Fibroblast of the conjunctiva (primary cell): ENCODE measurements around the gene C5orf58.

Source experiments
- DNase-seq: peaks from one replicate; pipeline ENCODE4 v3.0.0-alpha.2; 2010; ENCODE audit warnings: low read depth

C5orf58 gene

DNA sequence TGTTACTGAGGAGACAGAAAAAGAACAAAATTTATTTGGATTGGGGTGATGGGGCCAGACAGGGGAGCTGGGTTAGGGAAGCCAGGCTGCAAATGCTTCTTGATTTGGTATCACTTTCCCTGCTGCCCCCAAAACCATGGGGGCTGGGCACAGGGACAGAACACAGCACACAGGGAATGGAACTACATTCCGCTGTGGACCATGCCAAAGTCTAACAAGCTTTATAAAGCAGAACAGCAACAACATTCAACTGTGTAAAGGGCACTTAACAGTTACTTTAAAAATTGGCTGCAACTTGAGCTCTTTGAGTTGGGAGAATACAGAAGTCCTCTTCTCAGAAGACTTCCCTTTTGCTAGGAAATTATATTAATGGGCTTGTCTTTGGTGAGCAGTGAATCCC, 23.8 kb downstream of the C5orf58 start:
- DNase-seq: no peak

DNA sequence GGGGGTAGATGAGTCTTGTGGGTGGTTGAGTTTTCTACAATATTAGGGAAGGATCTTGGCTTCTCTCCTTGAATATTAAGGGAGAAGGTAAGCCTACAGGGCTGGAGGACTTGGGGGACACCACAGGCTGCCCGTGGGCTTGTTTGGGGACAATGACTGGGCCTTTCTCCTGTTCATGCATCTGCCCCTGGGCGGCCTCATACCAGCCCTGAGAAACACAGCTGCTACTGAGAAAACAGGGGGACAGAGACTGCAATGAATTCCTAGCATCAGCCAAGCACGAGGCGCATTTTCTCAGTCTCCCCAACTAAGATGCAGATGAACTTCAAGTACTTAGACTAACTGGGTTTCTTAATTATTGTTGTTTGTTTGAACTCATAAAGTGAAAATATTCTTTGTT, 24.6 kb downstream of the C5orf58 start:
- DNase-seq: no peak

DNA sequence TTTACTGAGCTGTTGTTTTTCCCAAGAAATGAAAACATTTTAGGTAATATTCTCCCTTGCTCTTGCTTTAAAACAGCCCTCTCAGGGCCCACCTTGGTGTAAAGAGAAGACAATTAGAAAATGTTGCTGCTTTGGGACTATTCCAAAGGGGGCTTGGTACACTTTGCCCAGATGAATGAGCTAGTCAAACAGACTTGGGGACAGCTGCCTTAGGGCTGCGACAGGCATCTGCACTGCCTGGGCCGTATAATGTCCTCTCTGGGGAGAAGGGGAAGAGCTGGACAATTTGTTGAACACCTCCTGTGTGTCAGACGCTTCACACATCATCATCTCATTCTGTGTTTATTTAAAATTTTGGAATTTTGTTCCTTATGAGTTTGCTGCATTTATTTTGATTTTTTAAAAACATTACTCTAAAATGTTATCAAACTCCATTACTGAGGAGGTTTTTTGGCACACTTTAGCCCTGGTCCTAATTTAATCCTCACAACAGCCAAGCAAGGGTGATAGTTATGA, 28.8 kb downstream of the C5orf58 start:
- no peak for DNase-seq

DNA sequence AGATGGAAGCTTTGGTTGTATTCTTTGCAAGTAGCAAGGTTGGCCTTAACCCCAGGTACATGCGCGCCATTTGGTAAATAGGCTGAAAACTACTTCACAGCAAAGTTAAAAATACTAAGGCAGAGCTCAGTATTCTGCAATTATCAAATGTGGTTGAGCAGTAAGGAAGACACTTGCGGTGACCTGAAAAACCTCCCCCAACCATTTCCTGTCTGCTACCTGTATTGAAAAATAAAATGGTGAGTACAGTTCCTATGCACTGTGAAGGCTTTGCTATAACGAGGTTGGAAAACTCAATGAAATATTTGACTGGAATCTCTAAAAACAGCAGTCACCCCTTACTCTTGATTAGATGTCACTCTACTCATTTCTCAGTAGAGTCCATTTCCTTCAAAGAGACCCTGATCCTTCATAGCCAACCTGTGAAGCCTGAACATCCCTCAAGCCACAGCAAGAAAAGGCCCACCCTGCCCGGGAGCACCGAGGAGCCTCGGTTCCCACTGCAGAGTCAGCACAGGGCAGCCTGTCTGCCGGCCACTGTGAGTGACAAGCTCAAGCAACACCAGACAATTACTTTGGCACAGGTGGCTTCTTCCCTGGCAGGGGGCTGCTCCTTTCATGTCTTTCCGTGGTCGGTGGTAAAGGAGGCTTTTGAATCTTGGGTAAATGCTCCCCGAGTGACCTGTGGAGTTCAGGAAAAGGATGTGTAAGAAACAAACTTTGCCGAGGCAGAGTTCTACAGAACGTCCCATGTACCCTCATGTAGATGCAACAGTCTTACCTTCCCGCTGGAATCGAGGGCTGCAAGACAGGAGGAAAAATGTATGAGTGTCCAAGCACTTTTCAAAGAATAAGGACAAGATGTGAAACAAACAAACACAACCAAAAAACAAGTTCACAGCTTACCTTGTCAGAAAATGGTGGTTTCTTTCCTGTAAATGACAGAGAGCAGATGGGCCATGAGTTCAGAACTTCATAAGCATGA, 29.6 kb downstream of the C5orf58 start:
- DNase-seq: no peak

DNA sequence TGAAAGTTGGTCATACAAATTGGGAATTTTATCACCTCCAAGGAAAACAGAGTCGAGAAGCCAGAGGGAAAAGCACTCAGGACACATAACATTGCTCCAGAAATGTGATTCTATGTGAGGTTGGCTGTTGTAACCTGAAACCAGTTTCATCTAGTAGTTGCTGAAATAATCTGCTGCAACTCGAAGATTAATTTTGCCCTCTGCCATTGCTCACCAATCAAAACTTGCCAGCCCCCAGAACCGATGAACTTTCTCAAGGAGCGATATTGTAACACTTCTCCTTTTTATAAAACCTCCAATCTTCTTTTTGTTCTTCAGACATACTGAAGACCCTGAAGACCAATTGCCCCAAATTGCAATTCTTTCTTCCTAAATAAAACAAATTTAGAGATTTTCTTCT, 31.1 kb downstream of the C5orf58 start:
- DNase-seq: no peak

DNA sequence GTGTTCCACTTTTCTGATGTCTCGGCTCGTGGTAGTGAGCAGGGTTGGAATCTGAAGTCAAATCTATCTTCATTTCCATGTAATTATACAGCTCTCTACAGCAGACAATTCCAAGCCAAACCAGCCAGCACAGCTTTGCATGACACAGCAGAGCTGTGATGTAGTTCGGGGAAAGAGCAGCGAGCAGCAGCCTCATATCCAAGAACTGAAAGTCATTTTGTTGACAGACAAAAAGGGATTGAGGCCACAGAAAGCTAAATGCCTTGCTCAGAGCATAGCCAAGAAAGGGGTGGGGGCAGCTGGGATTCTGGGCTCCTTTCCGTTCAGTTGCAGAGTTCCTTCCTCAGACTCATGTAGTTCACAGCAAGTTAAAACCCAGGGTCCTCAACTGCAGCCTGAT, 32.7 kb downstream of the C5orf58 start:
- no peak for DNase-seq

DNA sequence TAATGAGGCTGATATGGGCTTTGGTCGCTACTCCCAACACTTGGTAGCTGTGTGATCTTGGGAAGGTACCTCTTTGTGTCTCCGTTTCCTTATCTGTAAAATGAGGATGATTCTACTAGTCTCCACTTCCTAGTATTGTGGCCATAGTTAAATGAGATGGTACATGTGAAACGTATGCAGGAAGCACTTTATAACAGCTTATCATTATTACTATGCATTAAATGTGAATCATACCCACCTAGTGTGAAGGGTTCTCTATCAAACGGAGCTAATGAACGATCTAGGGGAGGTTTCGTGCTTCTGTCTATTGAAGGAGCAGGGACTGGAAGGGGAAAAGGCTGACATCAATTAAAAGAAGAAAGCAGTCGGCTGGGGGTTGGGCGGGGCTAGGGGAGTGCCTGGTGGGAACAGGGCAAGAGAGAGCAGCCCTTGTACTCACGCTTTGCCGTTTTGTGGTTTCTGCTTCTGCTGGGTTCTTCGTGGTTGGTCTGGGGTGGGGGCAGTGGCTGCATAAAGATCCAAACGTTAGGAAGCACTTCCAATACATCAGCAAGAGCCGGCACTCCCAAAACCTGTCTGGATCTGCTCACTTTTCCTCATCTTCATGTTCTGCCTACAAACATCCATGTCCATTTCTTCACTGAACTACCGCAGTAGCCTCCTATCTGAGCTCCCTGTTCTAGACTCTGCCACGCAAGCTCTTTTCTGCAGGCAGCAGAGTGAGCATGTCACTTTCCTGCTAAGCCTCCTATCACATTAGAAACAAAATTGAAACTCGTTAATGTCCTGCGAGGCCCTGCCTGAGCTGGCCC, 34.0 kb downstream of the C5orf58 start:
- DNase-seq: no peak

DNA sequence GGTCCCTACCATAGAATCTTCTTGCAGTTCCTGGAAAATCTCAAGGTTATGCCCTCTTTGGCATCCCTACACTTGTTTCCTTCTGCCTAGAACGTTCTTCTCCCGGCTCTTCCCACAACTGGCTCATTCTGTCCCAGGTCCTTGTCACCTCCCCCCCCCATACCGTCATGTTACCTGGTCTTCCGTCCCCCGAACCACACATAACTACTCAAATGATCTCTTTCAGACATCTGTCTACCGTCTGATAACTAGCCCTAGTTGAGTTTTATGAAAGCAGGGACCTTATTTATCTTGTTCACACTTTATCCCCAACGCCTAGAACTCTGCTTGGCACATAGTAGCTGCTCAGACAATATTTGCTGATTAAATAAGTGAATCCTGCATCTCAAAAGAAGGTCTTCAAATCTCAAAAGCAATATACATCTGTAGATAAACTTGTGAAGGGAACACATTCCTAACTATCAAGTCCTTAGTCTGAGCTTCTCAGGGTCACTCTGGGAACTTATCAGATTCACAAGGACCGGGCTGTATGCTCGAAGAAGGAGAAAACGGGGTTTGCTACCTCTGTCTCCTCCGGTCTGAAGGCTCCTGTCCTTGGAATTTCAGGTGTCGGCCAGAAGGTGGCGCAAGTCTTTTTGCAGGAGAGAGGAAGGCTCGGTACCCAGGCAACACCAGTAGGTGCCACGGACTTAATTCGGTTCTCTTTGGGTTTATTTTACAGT, 34.8 kb downstream of the C5orf58 start:
- DNase-seq: peak; percentile 69

DNA sequence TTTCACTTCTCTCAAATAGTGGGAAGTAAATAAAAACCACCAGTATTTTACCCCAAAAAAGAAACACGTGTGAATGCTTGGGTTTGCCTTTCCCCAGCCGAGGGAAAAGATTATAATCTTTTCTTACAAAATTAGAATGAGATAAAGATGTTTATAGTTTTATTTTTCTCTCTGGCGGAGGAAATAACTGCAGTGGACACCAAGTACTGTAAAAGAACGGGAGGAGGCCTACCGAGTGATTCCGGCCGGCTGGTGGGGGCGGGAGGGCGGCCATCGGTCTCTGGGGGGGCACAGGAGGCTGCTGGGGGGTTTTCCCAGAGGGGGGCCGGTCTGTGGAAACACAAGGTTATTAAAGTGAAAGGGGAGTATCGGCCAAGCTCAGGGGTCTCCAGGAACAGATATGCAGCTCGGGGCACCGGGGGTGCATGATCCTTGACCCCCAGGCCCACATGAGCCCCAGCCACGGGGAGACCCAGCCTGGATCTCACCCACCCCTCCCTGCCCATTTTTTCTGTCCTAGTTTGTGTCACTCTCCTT, 35.4 kb downstream of the C5orf58 start:
- no peak for DNase-seq

DNA sequence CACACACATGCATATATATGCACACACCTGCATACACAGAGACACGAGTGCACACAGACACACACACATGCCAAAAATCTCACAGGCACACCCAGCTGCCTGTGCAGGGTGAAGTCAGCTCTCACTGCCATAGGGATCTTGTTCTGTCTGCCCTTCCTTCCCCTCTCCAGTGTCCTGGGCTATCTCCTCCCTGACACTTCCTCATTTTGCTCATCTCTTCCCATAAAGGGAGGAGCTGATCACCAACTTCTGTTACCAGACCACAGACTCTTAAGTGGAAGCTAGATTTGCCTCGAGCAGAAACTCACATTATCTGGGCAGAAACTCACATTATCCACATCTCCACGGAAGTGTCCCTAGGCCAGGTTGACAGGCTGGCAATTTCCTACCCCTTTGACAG, 36.1 kb downstream of the C5orf58 start:
- no peak for DNase-seq

DNA sequence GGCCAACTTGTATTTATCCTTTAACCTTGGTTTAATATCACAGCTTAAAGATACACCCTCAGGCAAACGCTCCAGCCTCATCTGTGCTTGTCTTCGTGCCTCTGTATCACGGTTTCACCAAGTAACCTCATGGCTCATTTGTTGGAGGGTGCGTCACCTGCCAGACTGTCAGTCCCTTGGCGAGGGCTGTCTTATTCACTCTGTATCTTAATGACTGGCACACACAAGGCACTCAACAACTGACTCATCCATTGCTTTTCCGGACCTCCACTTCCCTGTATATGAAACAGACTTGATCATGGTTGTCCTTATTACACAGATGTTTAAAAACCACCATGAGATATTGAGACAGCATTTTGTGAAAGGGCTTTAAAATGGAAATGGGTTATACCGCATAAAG, 36.8 kb downstream of the C5orf58 start:
- DNase-seq: no peak

DNA sequence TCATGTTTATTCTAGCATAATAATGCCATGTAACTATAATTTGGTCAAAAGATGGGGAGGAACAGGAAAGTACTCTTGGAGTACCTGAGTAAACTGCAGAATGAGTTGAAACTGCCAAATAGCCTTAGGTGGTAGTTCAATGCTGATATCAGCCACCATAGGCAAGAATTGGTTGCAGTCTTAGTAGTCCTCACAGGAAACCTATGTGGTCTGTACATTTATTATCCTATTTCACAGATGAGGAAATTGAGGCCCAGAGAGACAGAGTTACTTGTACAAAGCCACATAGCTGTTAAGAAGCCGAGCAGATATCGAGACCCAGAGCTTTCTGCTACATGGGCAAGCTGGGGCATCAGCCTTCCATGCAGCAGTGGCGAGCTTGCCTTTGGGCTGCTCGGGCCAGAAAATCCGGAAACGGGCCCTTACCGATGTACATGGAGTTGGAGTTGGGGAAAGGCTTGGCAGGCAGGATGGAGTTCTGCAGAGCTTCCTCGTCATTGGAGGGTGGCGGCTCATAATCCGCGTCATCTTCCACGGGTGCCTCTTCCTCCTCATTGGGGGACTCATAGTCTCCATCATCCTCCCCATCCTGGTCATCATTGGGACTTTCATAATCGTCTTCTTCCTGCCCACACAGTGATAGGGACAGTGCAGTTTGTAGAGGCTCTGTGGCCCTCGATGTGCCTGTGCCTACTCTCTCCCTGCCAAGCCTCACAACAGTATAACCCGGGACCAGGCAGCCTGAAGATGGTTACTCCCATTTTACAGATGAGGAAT, 37.7 kb downstream of the C5orf58 start:
- no peak for DNase-seq

DNA sequence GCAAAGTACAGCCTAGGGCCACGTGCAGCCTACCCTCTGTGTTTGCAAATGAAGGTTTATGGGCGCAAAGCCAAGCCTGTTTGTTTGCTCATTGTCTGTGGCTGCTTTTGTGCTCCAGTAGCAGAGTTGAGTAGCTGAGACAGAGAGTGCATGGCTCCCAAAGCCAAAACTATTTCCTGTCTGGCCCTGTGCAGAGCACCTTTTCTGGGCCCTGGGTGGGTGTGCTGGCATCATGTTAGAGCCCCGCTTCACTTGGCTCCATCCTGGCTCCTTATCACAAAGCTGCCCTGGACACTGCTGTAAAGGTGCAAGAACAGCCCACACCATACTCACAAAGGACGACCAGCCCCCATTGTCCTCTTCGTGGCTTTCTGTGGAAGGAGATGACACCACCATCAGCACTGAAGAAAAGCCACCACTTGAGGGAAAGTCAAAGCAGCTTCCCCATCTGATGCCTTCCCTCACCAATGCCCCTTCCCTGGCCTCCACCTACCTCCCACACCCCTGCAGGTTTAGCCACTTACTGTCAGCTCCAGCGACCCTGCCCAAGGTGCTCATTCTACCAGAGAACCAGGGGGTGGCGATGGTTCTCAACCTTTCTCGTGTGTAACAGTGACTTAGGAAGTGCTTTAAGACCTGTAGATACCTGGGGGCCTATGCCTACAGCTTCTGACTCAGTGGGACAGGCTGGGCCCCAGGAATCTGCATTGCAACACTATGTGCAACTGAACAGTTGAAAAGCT, 41.4 kb downstream of the C5orf58 start:
- DNase-seq: no peak

DNA sequence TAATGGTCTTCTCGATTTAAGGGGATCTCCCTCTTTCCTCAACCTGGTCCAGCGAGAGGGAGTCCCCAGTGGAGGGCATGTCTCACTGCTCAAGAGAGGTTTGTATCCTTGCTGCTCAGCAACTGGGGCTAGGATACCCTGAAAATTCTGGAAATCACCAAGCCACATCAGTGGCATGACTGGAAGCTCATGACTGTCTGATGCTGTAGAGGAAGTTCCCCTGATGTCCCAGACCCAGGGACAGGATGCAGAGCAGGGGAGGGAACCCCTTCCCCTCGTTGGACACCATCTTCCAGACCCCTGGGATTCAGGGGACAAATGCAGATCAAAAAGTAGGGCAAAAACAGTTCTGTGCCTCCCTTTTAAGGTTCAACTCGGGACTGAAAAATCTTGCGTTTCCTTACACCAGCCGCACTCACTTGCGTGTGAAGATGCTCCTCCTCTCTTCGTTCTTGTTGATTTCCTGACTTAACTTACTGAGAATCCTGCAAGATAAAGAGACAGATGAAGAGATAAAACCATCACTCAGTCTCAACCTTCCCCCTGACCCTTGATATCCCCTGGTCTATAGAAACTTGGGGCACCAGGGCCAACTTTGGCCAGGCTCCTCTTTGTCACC, 42.7 kb downstream of the C5orf58 start:
- no peak for DNase-seq

DNA sequence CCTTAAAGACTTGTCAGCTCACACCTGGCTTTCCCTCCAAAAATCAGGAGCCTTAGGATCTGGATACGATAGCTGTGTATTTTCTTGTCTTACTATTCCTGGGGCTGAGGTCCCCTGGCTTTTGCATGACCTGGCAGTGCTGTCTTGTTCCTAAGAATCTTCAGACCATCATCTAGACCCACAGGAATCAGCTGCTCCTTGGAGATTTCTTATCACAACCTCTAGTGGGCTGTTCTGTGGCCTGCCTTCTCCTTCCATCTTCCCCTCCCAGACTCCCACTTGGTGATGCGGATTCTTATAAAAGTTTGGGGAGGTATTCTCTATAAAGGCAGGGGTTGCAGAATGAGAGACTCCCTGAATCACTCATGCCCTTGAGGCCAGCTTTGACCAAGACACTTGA, 43.4 kb downstream of the C5orf58 start:
- DNase-seq: no peak

DNA sequence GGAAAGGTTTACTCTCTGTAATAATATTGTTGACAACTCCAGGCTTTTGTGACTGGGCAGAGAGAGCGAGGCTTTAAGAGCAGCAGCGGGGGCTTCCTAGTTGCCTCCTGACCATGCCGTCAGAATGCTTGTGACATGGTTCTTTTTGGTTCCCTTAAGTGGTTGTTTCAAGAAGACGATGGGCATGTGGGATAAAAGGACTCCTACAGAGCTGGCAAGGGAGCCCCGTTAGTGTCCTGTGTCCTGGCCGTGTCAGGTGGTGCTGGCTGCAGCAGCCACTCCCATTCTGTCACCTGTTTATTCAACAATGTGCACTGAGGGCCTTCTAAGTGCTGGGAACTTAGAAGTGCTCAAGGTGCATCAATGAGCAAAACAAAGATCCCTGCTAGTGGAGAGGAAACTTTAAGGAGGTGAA, 45.1 kb downstream of the C5orf58 start:
- DNase-seq: no peak

DNA sequence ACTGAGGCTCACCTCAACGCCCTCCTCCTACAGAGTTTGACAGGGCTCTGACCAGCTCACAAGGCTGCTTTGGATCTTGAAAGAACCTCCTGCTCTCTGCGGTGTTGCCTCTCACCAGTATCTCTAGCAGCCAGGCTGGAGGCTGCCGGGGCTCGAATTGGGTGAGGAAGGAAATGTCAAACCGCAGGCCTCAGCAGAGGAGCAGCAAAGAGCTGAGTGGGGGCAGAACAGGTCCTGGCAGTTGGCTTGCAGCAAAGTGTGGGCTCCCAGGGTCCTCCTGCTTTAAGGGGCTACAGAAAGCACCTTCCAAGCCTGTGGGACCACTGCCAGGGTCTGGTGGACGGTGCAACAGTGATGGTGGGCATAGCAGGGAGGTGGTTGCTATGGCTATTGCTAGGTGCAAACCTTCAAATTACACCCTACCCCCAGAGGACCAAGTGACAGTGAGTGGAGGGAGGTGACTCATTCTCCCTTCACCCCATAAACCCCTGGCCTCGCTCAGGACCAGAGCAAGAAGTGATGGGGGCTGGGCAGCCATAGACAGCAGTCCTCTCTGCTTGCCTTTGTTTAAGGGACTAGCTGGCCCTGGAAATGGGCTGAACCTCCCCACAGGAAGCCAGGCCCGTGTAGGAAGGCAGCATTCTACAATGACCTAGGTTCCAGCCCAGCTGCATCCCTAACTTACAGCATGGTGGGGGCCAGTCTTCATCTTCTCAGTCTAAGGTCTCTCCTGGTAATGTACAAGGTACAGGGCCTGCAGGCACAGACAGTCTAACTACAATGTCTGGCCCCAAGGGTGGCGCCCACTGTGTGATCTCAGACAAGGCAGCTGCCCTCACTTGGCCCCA, 46.0 kb downstream of the C5orf58 start:
- DNase-seq: no peak

DNA sequence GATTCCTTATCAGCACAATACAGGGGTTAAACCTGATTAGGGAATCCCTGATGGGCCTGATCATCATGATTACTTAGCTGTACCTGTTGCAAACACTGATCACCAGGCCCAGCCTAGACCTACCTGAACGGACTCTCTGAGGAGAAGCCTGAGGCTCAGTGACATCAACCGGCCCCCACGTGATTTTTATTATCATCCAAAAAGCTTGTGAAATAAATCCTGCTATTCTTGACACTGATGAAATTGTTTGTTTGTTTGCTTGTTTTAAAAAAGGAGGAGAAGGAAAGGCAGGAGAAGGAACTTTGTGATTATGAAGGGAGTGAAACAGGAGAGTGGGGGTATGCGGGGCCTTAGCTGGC, 46.7 kb downstream of the C5orf58 start:
- no peak for DNase-seq

DNA sequence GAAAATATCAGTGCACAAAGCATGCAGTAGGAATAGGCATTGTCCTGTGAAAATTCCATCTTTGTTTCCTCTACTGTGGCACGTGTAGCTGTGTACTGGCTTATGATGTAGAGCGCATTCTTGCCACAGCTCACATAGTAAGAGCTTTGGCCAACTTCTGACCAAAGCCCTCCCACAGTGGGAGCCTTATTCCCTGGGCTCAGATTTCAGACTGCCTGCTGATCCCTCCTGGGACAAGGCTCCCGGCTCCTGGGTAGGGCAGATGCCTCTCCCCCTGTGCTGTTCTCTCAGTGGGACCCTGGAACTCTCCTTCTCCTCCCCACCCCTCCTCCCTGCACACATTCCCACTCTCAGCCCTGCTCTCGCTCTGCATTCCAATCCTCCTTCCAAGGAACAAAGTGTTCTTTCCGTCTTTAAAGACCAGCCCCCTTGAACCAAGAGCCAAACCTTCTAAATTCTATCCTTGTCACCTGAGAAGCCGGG, 47.3 kb downstream of the C5orf58 start:
- DNase-seq: no peak
